Left ventricle myocardium inferior (tissue), 1 donor: Measurements from ENCODE around the gene SOX15. TPM values are rescaled to one million over a fixed set of nuclear protein-coding genes. Genes with fewer than 3 reads are reported as not detected.

Experiments
- DNase-seq: peaks from one replicate; pipeline ENCODE4 v3.0.0-alpha.2; 2020
- H3K27ac ChIP-seq: fragments of 200-600 bp; replicated peaks from 2 replicates; pipeline ENCODE4 v1.8.0; 2021
- H3K27me3 ChIP-seq: fragments of 200-600 bp; 2 replicates; pipeline ENCODE4 v1.8.0; 2021; ENCODE audit warnings: low read depth
- H3K36me3 ChIP-seq: fragments of 200-600 bp; 2 replicates; pipeline ENCODE4 v1.8.0; 2021
- H3K4me1 ChIP-seq: fragments of 200-600 bp; 2 replicates; pipeline ENCODE4 v1.8.0; 2021
- H3K4me3 ChIP-seq: fragments of 200-600 bp; 2 replicates; pipeline ENCODE4 v1.8.0; 2021; ENCODE audit warnings: mild to moderate bottlenecking, moderate library complexity
- H3K9me3 ChIP-seq: fragments of 200-600 bp; replicated peaks from 2 replicates; pipeline ENCODE4 v1.8.0; 2021
- CTCF ChIP-seq: fragments of 200-600 bp; IDR thresholded peaks from 2 replicates; pipeline ENCODE4 v1.8.0; 2021; ENCODE audit warnings: antibody characterized with exemption, mild to moderate bottlenecking, borderline replicate concordance
- intact Hi-C: fragments of 100-400 bp; cut with micrococcal nuclease; formaldehyde crosslinking; loops from one replicate; pipeline ENCODE4 v1.11.0; 2022
- total RNA-seq: library from RNA; stranded (reverse); fragmentation: NEBNext Ultra II Directional; extraction: Animal tissue kit (Norgen Biotek cat#: 25700); gene quantifications from one replicate; pipeline ENCODE4 v1.2.1, GENCODE V29; 2021
- donor health status: DM: no; HTN: yes; CAD: no; lungs with severe emphysema.

Gene SOX15
- total RNA-seq, 1 donor from 2014 or later = 1.9 TPM

GRCh38 chr17:7560172-7561027 lies 29.5 kb downstream of the SOX15 start:
- Histone ChIP-seq H3K27me3 (no peaks in the 10 kb centered on the region), H3K4me1 (peaks cover 81% of the 10 kb centered on the region), H3K36me3 (peaks cover 25% of the 10 kb centered on the region), H3K4me3 (peak overlapping the region; percentile 99), H3K9me3 (no peaks in the 10 kb centered on the region), H3K27ac (peak overlapping the region; percentile 94)
- TF ChIP-seq CTCF = peak; percentile 59
- intact Hi-C loops = loop anchor here (10.0 kb wide), 1 partner anchor 46 kb away; no protein-coding TSS in a partner anchor
- DNase-seq = peak; percentile 61

DNA sequence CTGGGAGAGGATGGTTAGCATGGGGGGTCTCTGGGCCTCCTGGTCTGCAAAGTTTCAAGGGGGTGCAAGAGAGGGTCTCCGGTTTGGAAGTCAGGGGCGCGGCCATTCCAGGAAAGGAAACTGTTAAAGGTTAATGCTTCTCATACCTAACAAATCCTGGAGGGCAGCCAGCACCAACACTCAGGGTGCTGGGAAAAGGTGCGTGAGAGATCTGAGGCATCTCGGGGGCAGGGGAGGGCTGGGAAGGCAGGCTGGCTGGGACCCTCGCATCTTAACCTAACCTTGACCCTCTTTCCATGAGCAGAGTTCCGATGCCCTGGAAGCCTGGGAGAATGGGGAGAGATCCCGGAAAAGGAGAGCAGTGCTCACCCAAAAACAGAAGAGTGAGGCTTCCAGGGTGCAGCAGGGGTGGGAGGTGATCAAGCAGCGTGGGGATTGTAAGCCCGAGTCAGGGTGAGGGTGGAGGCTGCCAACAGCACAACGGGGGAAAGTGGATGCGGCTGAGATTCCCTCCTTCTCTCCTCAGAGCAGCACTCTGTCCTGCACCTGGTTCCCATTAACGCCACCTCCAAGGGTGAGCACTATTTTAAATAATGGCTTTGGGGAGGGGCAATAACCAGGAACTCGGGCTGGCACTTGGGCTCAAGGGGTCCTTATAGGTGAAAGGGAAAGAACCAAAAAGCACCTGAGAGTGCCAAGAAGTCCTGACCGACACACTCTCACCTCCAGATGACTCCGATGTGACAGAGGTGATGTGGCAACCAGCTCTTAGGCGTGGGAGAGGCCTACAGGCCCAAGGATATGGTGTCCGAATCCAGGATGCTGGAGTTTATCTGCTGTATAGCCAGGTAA lies 30.3 kb downstream of the SOX15 start:
- Histone ChIP-seq H3K4me3 (peak overlapping the region; percentile 99), H3K27ac (peak overlapping the region; percentile 94), H3K36me3 (peaks cover 17% of the 10 kb centered on the region), H3K9me3 (no peaks in the 10 kb centered on the region), H3K27me3 (no peaks in the 10 kb centered on the region), H3K4me1 (peaks cover 77% of the 10 kb centered on the region)
- DNase-seq = no peak
- intact Hi-C loops = loop anchor here (10.0 kb wide), 1 partner anchor 45 kb away; no protein-coding TSS in a partner anchor
- no peak for TF ChIP-seq CTCF

DNA sequence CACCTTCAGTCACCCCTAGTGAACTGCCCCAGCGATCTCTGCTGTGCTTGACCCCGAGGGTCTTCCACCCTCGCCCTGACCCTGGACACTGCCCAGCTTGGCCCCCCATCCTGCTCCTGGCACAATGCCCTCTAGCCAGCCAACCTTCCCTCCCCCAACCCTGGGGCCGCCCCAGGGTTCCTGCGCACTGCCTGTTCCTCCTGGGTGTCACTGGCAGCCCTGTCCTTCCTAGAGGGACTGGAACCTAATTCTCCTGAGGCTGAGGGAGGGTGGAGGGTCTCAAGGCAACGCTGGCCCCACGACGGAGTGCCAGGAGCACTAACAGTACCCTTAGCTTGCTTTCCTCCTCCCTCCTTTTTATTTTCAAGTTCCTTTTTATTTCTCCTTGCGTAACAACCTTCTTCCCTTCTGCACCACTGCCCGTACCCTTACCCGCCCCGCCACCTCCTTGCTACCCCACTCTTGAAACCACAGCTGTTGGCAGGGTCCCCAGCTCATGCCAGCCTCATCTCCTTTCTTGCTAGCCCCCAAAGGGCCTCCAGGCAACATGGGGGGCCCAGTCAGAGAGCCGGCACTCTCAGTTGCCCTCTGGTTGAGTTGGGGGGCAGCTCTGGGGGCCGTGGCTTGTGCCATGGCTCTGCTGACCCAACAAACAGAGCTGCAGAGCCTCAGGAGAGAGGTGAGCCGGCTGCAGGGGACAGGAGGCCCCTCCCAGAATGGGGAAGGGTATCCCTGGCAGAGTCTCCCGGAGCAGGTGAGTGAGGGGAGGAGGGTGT lies 31.2 kb downstream of the SOX15 start, which contains the start of gene TNFSF13:
Gene TNFSF13 (plus strand): TSS at position 207 of the 776 bp plus-strand sequence. CDS start 290 bp downstream, at position 497.
- intact Hi-C loops = no loop called here
- DNase-seq = peak; percentile 62
- peaks cover 69% of the 10 kb centered on the region for H3K4me1 ChIP-seq

DNA sequence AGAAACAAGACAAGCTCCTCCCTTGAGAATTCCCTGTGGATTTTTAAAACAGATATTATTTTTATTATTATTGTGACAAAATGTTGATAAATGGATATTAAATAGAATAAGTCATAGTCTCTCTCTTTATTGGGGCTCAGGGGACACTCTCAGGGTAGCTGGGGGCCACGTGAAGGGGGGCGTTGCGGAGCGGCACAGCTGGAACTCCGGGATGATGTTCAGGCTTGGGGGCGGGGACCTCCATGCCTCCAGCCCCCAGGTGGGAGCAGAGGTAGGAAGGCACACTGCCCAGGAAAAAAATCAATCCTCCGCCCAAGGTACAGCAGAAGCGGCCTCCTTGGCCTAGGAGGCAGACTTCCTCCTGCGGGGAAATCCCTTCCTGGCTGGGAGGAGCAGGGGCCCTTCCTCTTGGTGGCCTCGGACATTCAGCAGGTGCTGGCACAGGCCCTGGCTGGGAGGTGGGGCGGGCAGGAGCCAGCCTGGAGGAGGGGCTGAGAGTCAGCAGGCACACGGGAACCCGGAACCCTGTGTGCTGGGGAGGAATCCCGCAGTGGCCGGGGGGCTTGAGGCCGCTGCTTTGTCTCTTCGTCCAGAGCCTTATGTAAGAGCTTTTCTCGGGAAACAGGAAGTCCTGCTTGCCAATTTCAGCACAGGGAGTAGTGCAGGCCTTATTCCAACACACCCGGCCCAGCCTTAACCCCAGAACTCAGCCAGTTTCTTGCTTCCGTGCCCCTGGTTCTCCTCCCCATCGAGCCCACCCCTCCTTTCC lies 31.9 kb downstream of the SOX15 start:
- Histone ChIP-seq H3K27ac (peak overlapping the region; percentile 94), H3K9me3 (no peaks in the 10 kb centered on the region), H3K4me1 (peaks cover 61% of the 10 kb centered on the region), H3K4me3 (peak overlapping the region; percentile 99), H3K27me3 (no peaks in the 10 kb centered on the region), H3K36me3 (peaks cover 9% of the 10 kb centered on the region)
- peak; percentile 87 for DNase-seq
- TF ChIP-seq CTCF = peak; percentile 10
- intact Hi-C loops = no loop called here

More for the DNA sequence above, 31.2 kb downstream of the SOX15 start, which contains the start of gene TNFSF13:
- TF ChIP-seq CTCF = no peak
- Histone ChIP-seq H3K36me3 (peaks cover 12% of the 10 kb centered on the region), H3K27me3 (no peaks in the 10 kb centered on the region), H3K9me3 (no peaks in the 10 kb centered on the region), H3K4me3 (peak within 1 kb of the TSS; percentile 99), H3K27ac (peak within 1 kb of the TSS; percentile 94)
